Measurements from ENCODE around the gene OTX1. TPM values are rescaled to one million over a fixed set of nuclear protein-coding genes. Genes with fewer than 3 reads are reported as not detected.
A peak's percentile ranks its signal among the peaks of the same experiment; 100 is the strongest.

OTX1 gene
- total and polyA plus RNA-seq, 2 donors (not counting 1 experiment from before 2014, with no cell fraction given): not detected

GRCh38 chr2:63052411-63053080 lies 1.9 kb downstream of the OTX1 start:
- Histone ChIP-seq H4K20me1 (ENCODE audit: control insufficient read depth, insufficient read depth, low read length, poor library complexity, severe bottlenecking) (peaks cover 5% of the 10 kb centered on the region), H3K4me2 (replicated peaks; ENCODE audit: low read depth, low read length, poor library complexity, severe bottlenecking) (peak overlapping the region; percentile 84), H3K9me3 (ENCODE audit: control extremely low read depth in 1 of 3, control insufficient read depth in 2 of 3, insufficient read depth in 1 of 3, low read length in 2 of 3) (peaks cover 0 to 84% (median 7%) of the 10 kb centered on the region in 3 donors), H2AFZ (ENCODE audit: insufficient read depth, low read depth, low read length, poor library complexity, severe bottlenecking) (peak overlapping the region; percentile 66), H3K9ac (ENCODE audit: low read length) (no peak overlapping the region), H3K4me3 (ENCODE audit: control extremely low read depth in 1 of 5, extremely low read depth in 1 of 5, insufficient read depth in 1 of 5, low read depth in 2 of 5, low read length in 4 of 5) (no peak overlapping the region), H3K79me2 (ENCODE audit: control insufficient read depth, insufficient read depth, low read length) (no peaks in the 10 kb centered on the region), H3K4me1 (ENCODE audit: control insufficient read depth in 2 of 2, insufficient read depth in 2 of 2, low read length in 2 of 2) (peaks cover 94 to 95% of the 10 kb centered on the region in 2 donors), H3K27ac (ENCODE audit: low read length in 2 of 2) (no peak overlapping the region), H3K27me3 (replicated peaks in 1 of 4; ENCODE audit: control extremely low read depth in 1 of 4, control insufficient read depth in 3 of 4, insufficient read depth in 4 of 4, low read length in 3 of 4) (peaks cover 0 to 98% (median 83%) of the 10 kb centered on the region in 4 experiments), H3K36me3 (replicated peaks in 1 of 2; ENCODE audit: control extremely low read depth in 1 of 2, control insufficient read depth in 1 of 2, extremely low read depth in 1 of 2, insufficient read depth in 2 of 2, low read length in 1 of 2) (no peaks in the 10 kb centered on the region)
- ATAC-seq (ENCODE audit: low read depth) (no peak), DNase-seq (peak; percentile 47)
- no peaks in the 10 kb centered on the region for H3K9me3 Mint-ChIP-seq (ENCODE audit: insufficient read depth)
- POLR2A ChIA-PET: interaction anchor here (0.6 kb wide), 1 partner anchor 107 kb away, joined by 4 read pairs; no protein-coding TSS in a partner anchor
- WGBS (ENCODE audit: insufficient coverage): 22% methylated on average over 27 of the region's 27 CpGs
- intact Hi-C loops (cut with micrococcal nuclease): loop anchor here (5.0 kb wide), 1 partner anchor 345 kb away; the partner anchor contains the start of gene EHBP1
- no peak for TF ChIP-seq EZH2 (IDR thresholded peaks at IDR 0.05; ENCODE audit: borderline replicate concordance, insufficient read depth, low read depth, low read length, poor library complexity, severe bottlenecking)
- no peak for TF ChIP-seq CTCF (IDR thresholded peaks at IDR 0.05)
- H3K4me1 Mint-ChIP-seq: peaks cover 82% of the 10 kb centered on the region
- H3K27me3 Mint-ChIP-seq: peaks cover 84% of the 10 kb centered on the region
- H3K27ac Mint-ChIP-seq: peak overlapping the region; percentile 15
- peak overlapping the region; percentile 85 for H3K4me3 Mint-ChIP-seq
- CTCF ChIA-PET: interaction anchor here (0.7 kb wide), 1 partner anchor 9 kb away, joined by 3 read pairs; no protein-coding TSS in a partner anchor

Data from B cell (primary cell).